UCSD-AML1 (cell line): ENCODE data around the gene CLIC4.
"Not testable (repeated sequence)": the region's sequence is repeated elsewhere in the genome, so short reads cannot be mapped to it uniquely, and the experiment has no call there.

ENCODE experiments used
- DNase-seq: peaks from one replicate; lab custom pipeline; 2025; ENCODE audit not compliant: unreplicated experiment; lab: John Stamatoyannopoulos, UW

The CLIC4 gene

GRCh38 chr1:24803987-24804530 is 58.8 kb downstream of the CLIC4 start:
- no peak for DNase-seq

GRCh38 chr1:24805534-24806301 is 60.5 kb downstream of the CLIC4 start:
- DNase-seq: no peak

GRCh38 chr1:24806588-24806987 is 61.3 kb downstream of the CLIC4 start:
- no peak for DNase-seq

- not testable (repeated sequence) for DNase-seq
These were observed 66.2 kb downstream of the CLIC4 start for GRCh38 chr1:24811494-24811893.

GRCh38 chr1:24820221-24820620 is 75.0 kb downstream of the CLIC4 start:
- not testable (repeated sequence) for DNase-seq

GRCh38 chr1:24822887-24823286 is 77.6 kb downstream of the CLIC4 start:
- no peak for DNase-seq

- DNase-seq: not testable (repeated sequence)
These were observed 78.2 kb downstream of the CLIC4 start for GRCh38 chr1:24823486-24823885.

GRCh38 chr1:24825174-24825573 is 79.9 kb downstream of the CLIC4 start:
- no peak for DNase-seq

GRCh38 chr1:24826510-24826909 is 81.3 kb downstream of the CLIC4 start:
- DNase-seq: no peak

- DNase-seq: no peak
These were observed 82.3 kb downstream of the CLIC4 start for GRCh38 chr1:24827379-24828135.

GRCh38 chr1:24828183-24828886 is 83.1 kb downstream of the CLIC4 start:
- DNase-seq: no peak

- no peak for DNase-seq
These were observed 83.6 kb downstream of the CLIC4 start for GRCh38 chr1:24828887-24829192.

- DNase-seq: no peak
These were observed 85.5 kb downstream of the CLIC4 start for GRCh38 chr1:24830680-24831272.

- DNase-seq: no peak
These were observed 96.3 kb downstream of the CLIC4 start for GRCh38 chr1:24841593-24841992.

GRCh38 chr1:24846671-24847070 is 101.4 kb downstream of the CLIC4 start:
- no peak for DNase-seq

GRCh38 chr1:24847995-24848881 is 103.0 kb downstream of the CLIC4 start:
- DNase-seq: peak; percentile 95

GRCh38 chr1:24849672-24850295 is 104.5 kb downstream of the CLIC4 start:
- DNase-seq: peak; percentile 56

GRCh38 chr1:24850328-24850920 is 105.2 kb downstream of the CLIC4 start:
- DNase-seq: no peak

GRCh38 chr1:24853649-24854048 is 108.4 kb downstream of the CLIC4 start:
- no peak for DNase-seq
